ENCODE measurements around the gene GSPT1.

GSPT1 gene

GRCh38 chr16:11868412-11868980, 47.3 kb downstream of the GSPT1 start:
- Histone ChIP-seq H3K4me1 (no peaks in the 10 kb centered on the region), H3K9ac (no peak overlapping the region)

GRCh38 chr16:11862489-11862888, 53.3 kb downstream of the GSPT1 start:
- Histone ChIP-seq H3K4me3 (ENCODE audit: low read depth, low read length) (no peak overlapping the region), H3K4me2 (ENCODE audit: low read length) (no peak overlapping the region), H3K9me3 (ENCODE audit: control insufficient read depth, low read length) (no peaks in the 10 kb centered on the region), H3K27ac (no peak overlapping the region), H3K79me2 (peaks cover 25% of the 10 kb centered on the region), H3K9ac (no peak overlapping the region), H2AFZ (no peak overlapping the region), H3K27me3 (ENCODE audit: control insufficient read depth, insufficient read depth, low read length) (no peaks in the 10 kb centered on the region), H3K36me3 (ENCODE audit: control insufficient read depth, insufficient read depth, low read length) (no peaks in the 10 kb centered on the region), H3K4me1 (no peaks in the 10 kb centered on the region)
- TF ChIP-seq CTCF (IDR thresholded peaks at IDR 0.05), result no peak

More at GRCh38 chr16:11868412-11868980, 47.3 kb downstream of the GSPT1 start:
- H3K4me3 ChIP-seq (ENCODE audit: low read depth, low read length), result no peak overlapping the region
- H3K27me3 ChIP-seq (ENCODE audit: control insufficient read depth, insufficient read depth, low read length), result no peaks in the 10 kb centered on the region
- H3K36me3 ChIP-seq (ENCODE audit: control insufficient read depth, insufficient read depth, low read length), result no peaks in the 10 kb centered on the region
- H3K27ac ChIP-seq, result no peak overlapping the region
- H3K9me3 ChIP-seq (ENCODE audit: control insufficient read depth, low read length), result no peaks in the 10 kb centered on the region
- TF ChIP-seq CTCF (IDR thresholded peaks at IDR 0.05), result no peak
- H3K79me2 ChIP-seq, result peaks cover 13% of the 10 kb centered on the region
- no peak overlapping the region for H3K4me2 ChIP-seq (ENCODE audit: low read length)
- H2AFZ ChIP-seq, result no peak overlapping the region

- H3K27ac ChIP-seq, result no peak overlapping the region
- H3K27me3 ChIP-seq (ENCODE audit: control insufficient read depth, insufficient read depth, low read length), result no peaks in the 10 kb centered on the region
- H3K79me2 ChIP-seq, result peaks cover 41% of the 10 kb centered on the region
- H3K9ac ChIP-seq, result no peak overlapping the region
- no peak overlapping the region for H3K4me3 ChIP-seq (ENCODE audit: low read depth, low read length)
- H2AFZ ChIP-seq, result no peak overlapping the region
- TF ChIP-seq CTCF (IDR thresholded peaks at IDR 0.05), result no peak
- H3K4me1 ChIP-seq, result peaks cover 2% of the 10 kb centered on the region
- H3K4me2 ChIP-seq (ENCODE audit: low read length), result no peak overlapping the region
- H3K9me3 ChIP-seq (ENCODE audit: control insufficient read depth, low read length), result no peaks in the 10 kb centered on the region
- H3K36me3 ChIP-seq (ENCODE audit: control insufficient read depth, insufficient read depth, low read length), result no peaks in the 10 kb centered on the region
Measured at GRCh38 chr16:11857161-11857560, 58.6 kb downstream of the GSPT1 start.

- H3K4me1 ChIP-seq, result peaks cover 6% of the 10 kb centered on the region
- H3K27ac ChIP-seq, result peak overlapping the region; percentile 80
- H3K36me3 ChIP-seq (ENCODE audit: control insufficient read depth, insufficient read depth, low read length), result no peaks in the 10 kb centered on the region
- H3K27me3 ChIP-seq (ENCODE audit: control insufficient read depth, insufficient read depth, low read length), result no peaks in the 10 kb centered on the region
- peaks cover 53% of the 10 kb centered on the region for H3K79me2 ChIP-seq
- peak overlapping the region; percentile 86 for H3K4me3 ChIP-seq (ENCODE audit: low read depth, low read length)
- TF ChIP-seq CTCF (IDR thresholded peaks at IDR 0.05), result no peak
- H2AFZ ChIP-seq, result peak overlapping the region; percentile 97
- no peaks in the 10 kb centered on the region for H3K9me3 ChIP-seq (ENCODE audit: control insufficient read depth, low read length)
- H3K4me2 ChIP-seq (ENCODE audit: low read length), result peak overlapping the region; percentile 67
- H3K9ac ChIP-seq, result no peak overlapping the region
Measured at GRCh38 chr16:11852092-11852809, 63.5 kb downstream of the GSPT1 start.
